HEK293 (cell line): ENCODE data around the gene CASP8AP2.
A peak's percentile ranks its signal among the peaks of the same experiment; 100 is the strongest.
"Not testable (repeated sequence)": the region's sequence is repeated elsewhere in the genome, so short reads cannot be mapped to it uniquely, and the experiment has no call there.

Experiments
- CTCF ChIA-PET: fragments of 350-600 bp; formaldehyde crosslinking; extraction: SDS; loops from one replicate; lab custom pipeline; 2021; ENCODE audit warnings: antibody characterized with exemption; lab: Yijun Ruan, JAX
- POLR2A ChIA-PET: fragments of 300-600 bp; formaldehyde crosslinking; extraction: SDS; loops from one replicate; lab custom pipeline; 2020; ENCODE audit warnings: antibody characterized with exemption, inconsistent platforms; lab: Yijun Ruan, JAX
- H3K27ac ChIP-seq: fragments of 200-500 bp; sonication (Bioruptor generic); 2 replicates; pipeline ENCODE4 v1.5.1; 2014; ENCODE audit warnings: low read depth, low read length, control low read depth, inconsistent platforms; ENCODE audit errors: extremely low read depth
- H3K36me3 ChIP-seq, 2 experiments: fragments of 200-500 bp in 1 of 2; sonication (Bioruptor generic) in 1 of 2; 1 replicate in 1 of 2; 2 replicates in 1 of 2; pipeline ENCODE4 v1.5.1; 2014 to 2017; ENCODE audit warnings: inconsistent platforms in 2 of 2, low read length in 2 of 2; ENCODE audit not compliant: control insufficient read depth in 2 of 2, insufficient read depth in 1 of 2
- H3K4me1 ChIP-seq: fragments of 200-500 bp; sonication (Bioruptor generic); 2 replicates; pipeline ENCODE4 v1.5.1; 2014; ENCODE audit warnings: mild to moderate bottlenecking, low read length, inconsistent platforms; ENCODE audit not compliant: control insufficient read depth, insufficient read depth
- H3K4me3 ChIP-seq: 2 replicates; pipeline ENCODE4 v1.5.1; 2011; ENCODE audit warnings: low read depth, mild to moderate bottlenecking, control low read depth, low read length, moderate library complexity
- H3K9me3 ChIP-seq: fragments of 200-500 bp; sonication (Bioruptor generic); 2 replicates; pipeline ENCODE4 v1.5.1; 2014; ENCODE audit warnings: low read depth, low read length, inconsistent platforms; ENCODE audit not compliant: control insufficient read depth, insufficient read depth
- HOXA7 ChIP-seq: sonication (generic); formaldehyde crosslinking; IDR thresholded peaks from 2 replicates; pipeline ENCODE4 v1.8.1; 2022; ENCODE audit warnings: missing genetic modification reagents, borderline replicate concordance
- MEIS1 ChIP-seq: sonication (generic); formaldehyde crosslinking; IDR thresholded peaks from 2 replicates; pipeline ENCODE4 v1.8.1; 2022; ENCODE audit warnings: missing genetic modification reagents, mild to moderate bottlenecking, borderline replicate concordance
- PBX3 ChIP-seq: sonication (generic); formaldehyde crosslinking; IDR thresholded peaks from 2 replicates; pipeline ENCODE4 v1.8.1; 2022; ENCODE audit warnings: mild to moderate bottlenecking, moderate library complexity, missing genetic modification reagents
- REST ChIP-seq: fragments of 450-650 bp; formaldehyde crosslinking; IDR thresholded peaks from 2 replicates; pipeline ENCODE4 v1.5.1; 2016; ENCODE audit warnings: missing biosample characterization, missing genetic modification characterization
- SP2 ChIP-seq: fragments of 450-650 bp; formaldehyde crosslinking; IDR thresholded peaks from 2 replicates; pipeline ENCODE4 v1.5.1; 2016; ENCODE audit warnings: missing biosample characterization, missing genetic modification characterization
- TRIM28 ChIP-seq: IDR thresholded peaks from 2 replicates; pipeline ENCODE4 v1.6.1; 2011; ENCODE audit warnings: low read length, control low read depth, borderline replicate concordance
- WT1 ChIP-seq: fragments of 450-650 bp; formaldehyde crosslinking; IDR thresholded peaks from 2 replicates; pipeline ENCODE4 v1.5.1; 2016; ENCODE audit warnings: missing biosample characterization, missing genetic modification characterization
- ZBTB7A ChIP-seq: fragments of 450-650 bp; formaldehyde crosslinking; IDR thresholded peaks from 2 replicates; pipeline ENCODE4 v1.5.1; 2016; ENCODE audit warnings: low read depth, missing biosample characterization, missing genetic modification characterization
- ZBTB8A ChIP-seq: fragments of 450-650 bp; formaldehyde crosslinking; IDR thresholded peaks from 2 replicates; pipeline ENCODE4 v1.5.1; 2016; ENCODE audit warnings: missing biosample characterization, missing genetic modification characterization
- ZNF211 ChIP-seq: fragments of 450-650 bp; formaldehyde crosslinking; IDR thresholded peaks from 2 replicates; pipeline ENCODE4 v1.5.1; 2016; ENCODE audit warnings: low read depth, missing biosample characterization, missing genetic modification characterization
- ZNF266 ChIP-seq: fragments of 450-650 bp; formaldehyde crosslinking; IDR thresholded peaks from 2 replicates; pipeline ENCODE4 v1.5.1; 2016; ENCODE audit warnings: missing biosample characterization, missing genetic modification characterization, low read depth
- ZNF274 ChIP-seq, 2 experiments: fragments of 200-500 bp in 1 of 2; fragments of 450-650 bp in 1 of 2; sonication (Bioruptor generic) in 1 of 2; formaldehyde crosslinking in 1 of 2; IDR thresholded peaks; 2 replicates each; pipeline versions ENCODE4 v1.5.1 to v1.6.1; 2014 to 2016; ENCODE audit warnings: borderline replicate concordance in 1 of 2, inconsistent platforms in 1 of 2, low read length in 1 of 2, missing biosample characterization in 1 of 2, missing genetic modification characterization in 1 of 2
- ZNF354C ChIP-seq: fragments of 450-650 bp; formaldehyde crosslinking; IDR thresholded peaks from 2 replicates; pipeline ENCODE4 v1.5.1; 2016; ENCODE audit warnings: missing biosample characterization, missing genetic modification characterization, low read depth, borderline replicate concordance
- ZNF426 ChIP-seq: fragments of 450-650 bp; formaldehyde crosslinking; IDR thresholded peaks from 2 replicates; pipeline ENCODE4 v1.5.1; 2017; ENCODE audit warnings: missing biosample characterization, missing genetic modification characterization, mild to moderate bottlenecking, inconsistent platforms, moderate library complexity
- ZNF433 ChIP-seq: fragments of 450-650 bp; formaldehyde crosslinking; IDR thresholded peaks from 2 replicates; pipeline ENCODE4 v1.5.1; 2016; ENCODE audit warnings: missing biosample characterization, missing genetic modification characterization, low read depth
- ZNF555 ChIP-seq: fragments of 450-650 bp; formaldehyde crosslinking; conservative IDR thresholded peaks from 2 replicates; pipeline ENCODE4 v1.5.1; 2017; ENCODE audit warnings: missing biosample characterization, mild to moderate bottlenecking, missing genetic modification characterization, inconsistent platforms
- ZNF654 ChIP-seq: fragments of 450-650 bp; formaldehyde crosslinking; IDR thresholded peaks from 2 replicates; pipeline ENCODE4 v1.5.1; 2016; ENCODE audit warnings: low read depth, missing biosample characterization, missing genetic modification characterization
- ZNF76 ChIP-seq: fragments of 450-650 bp; formaldehyde crosslinking; IDR thresholded peaks from 2 replicates; pipeline ENCODE4; 2016; ENCODE audit warnings: low read depth, missing biosample characterization, missing genetic modification characterization, borderline replicate concordance
- ZXDB ChIP-seq: fragments of 450-650 bp; formaldehyde crosslinking; IDR thresholded peaks from 2 replicates; pipeline ENCODE4 v1.5.1; 2016; ENCODE audit warnings: missing biosample characterization, missing genetic modification characterization
- TF ChIP-seq, protein P1 (sequence below): fragments of 450-650 bp; formaldehyde crosslinking; IDR thresholded peaks from 2 replicates; pipeline ENCODE4 v1.5.1; 2016; ENCODE audit warnings: missing biosample characterization, missing genetic modification characterization
- TF ChIP-seq, protein P2 (sequence below): fragments of 450-650 bp; formaldehyde crosslinking; IDR thresholded peaks from 2 replicates; pipeline ENCODE4 v1.5.0; 2017; ENCODE audit warnings: missing biosample characterization, missing genetic modification characterization, borderline replicate concordance

Gene CASP8AP2

DNA sequence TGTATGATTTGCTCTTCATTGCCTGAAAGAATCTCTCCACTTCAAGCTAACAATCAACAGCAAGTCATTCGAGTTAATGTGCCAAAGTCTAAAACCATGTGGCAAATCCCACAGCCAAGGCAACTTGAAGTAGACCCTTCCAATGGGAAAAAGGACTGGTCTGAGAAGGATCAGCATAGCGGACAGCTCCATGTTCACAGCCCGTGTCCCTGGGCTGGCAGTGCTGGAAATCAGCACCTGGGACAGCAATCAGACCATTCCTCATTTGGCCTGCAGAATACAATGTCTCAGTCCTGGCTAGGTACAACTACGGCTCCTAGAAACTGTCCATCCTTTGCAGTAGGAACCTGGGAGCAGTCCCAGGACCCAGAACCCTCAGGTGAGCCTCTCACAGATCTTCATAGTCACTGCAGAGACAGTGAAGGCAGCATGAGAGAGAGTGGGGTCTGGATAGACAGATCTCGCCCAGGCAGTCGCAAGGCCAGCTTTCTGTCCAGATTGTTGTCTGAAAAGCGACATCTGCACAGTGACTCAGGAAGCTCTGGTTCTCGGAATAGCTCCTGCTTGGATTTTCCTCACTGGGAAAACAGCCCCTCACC, 65.7 kb downstream of the CASP8AP2 start:
- Histone ChIP-seq H3K4me3 (no peak overlapping the region), H3K27ac (no peak overlapping the region), H3K9me3 (no peaks in the 10 kb centered on the region), H3K36me3 (no peaks in the 10 kb centered on the region), H3K4me1 (no peaks in the 10 kb centered on the region)
- TF ChIP-seq MEIS1 (CRISPR knock-in tag) = 0 out of 2 replicates have a peak, but pooled peaks have one; percentile 37
- TF ChIP-seq PBX3 (CRISPR knock-in tag) = peak; percentile 89; the same call in 1 of the 2 replicates
- peak; percentile 31; the same call in 1 of the 2 replicates for TF ChIP-seq TRIM28
- peak; percentile 71; the same call in 1 of the 2 replicates for TF ChIP-seq HOXA7 (CRISPR knock-in tag)
- peak; percentile 99 for TF ChIP-seq REST (tag by site-specific recombination)
- no peak for TF ChIP-seq ZNF211 (tag by site-specific recombination)
- no peak for TF ChIP-seq ZNF555 (tag by site-specific recombination)
- TF ChIP-seq WT1 = no peak
- no peak for TF ChIP-seq ZBTB7A
- TF ChIP-seq, protein P1, sequence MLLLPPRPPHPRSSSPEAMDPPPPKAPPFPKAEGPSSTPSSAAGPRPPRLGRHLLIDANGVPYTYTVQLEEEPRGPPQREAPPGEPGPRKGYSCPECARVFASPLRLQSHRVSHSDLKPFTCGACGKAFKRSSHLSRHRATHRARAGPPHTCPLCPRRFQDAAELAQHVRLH (tag by site-specific recombination) = no peak
- CTCF ChIA-PET = interaction anchor here (0.8 kb wide), 1 partner anchor 21 kb away, joined by 3 read pairs; no protein-coding TSS in a partner anchor
- POLR2A ChIA-PET = interaction anchor here (1.0 kb wide), 1 partner anchor 76 kb away, joined by 3 read pairs; the partner anchor contains the start of gene MDN1

- H3K27ac ChIP-seq, H3K4me1 ChIP-seq, H3K9me3 ChIP-seq, POLR2A ChIA-PET, CTCF ChIA-PET, H3K4me3 ChIP-seq, H3K36me3 ChIP-seq: not testable (repeated sequence)
Measured at GRCh38 chr6:89910001-89910901, 80.6 kb downstream of the CASP8AP2 start.

DNA sequence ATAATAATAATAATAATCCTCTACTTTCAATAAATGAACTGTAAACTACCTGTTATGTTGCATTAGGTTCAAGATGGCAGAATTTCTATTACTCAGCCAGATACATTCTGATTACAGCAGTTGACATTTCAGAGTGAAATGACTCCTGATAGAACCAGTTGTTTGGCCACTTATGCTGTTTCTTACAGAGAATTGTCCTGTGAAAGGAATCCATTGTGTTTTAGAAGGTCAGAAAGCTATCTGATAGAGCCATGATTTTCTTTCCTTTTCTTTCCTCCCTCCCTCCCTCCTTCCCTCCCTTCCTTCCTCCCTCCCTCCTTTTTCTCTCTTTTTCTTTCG, 81.2 kb downstream of the CASP8AP2 start:
- no peaks in the 10 kb centered on the region for H3K4me1 ChIP-seq
- H3K4me3 ChIP-seq = no peak overlapping the region
- ChIA-PET POLR2A (no interaction called here), CTCF (interaction anchor here (0.6 kb wide), 1 partner anchor 318 kb away, joined by 3 read pairs; no protein-coding TSS in a partner anchor)
- no peak overlapping the region for H3K27ac ChIP-seq
- no peak for TF ChIP-seq ZNF433 (tag by site-specific recombination)
- TF ChIP-seq ZNF654 (tag by site-specific recombination) = no peak
- TF ChIP-seq ZNF274 (IDR thresholded peaks at IDR 0.05; ENCODE audit: low read length) = no peak
- no peak for TF ChIP-seq ZNF274 (tag by site-specific recombination; IDR thresholded peaks at IDR 0.05; ENCODE audit: borderline replicate concordance)
- TF ChIP-seq SP2 (tag by site-specific recombination) = no peak
- no peak for TF ChIP-seq ZNF426 (tag by site-specific recombination)
- TF ChIP-seq, protein P2, sequence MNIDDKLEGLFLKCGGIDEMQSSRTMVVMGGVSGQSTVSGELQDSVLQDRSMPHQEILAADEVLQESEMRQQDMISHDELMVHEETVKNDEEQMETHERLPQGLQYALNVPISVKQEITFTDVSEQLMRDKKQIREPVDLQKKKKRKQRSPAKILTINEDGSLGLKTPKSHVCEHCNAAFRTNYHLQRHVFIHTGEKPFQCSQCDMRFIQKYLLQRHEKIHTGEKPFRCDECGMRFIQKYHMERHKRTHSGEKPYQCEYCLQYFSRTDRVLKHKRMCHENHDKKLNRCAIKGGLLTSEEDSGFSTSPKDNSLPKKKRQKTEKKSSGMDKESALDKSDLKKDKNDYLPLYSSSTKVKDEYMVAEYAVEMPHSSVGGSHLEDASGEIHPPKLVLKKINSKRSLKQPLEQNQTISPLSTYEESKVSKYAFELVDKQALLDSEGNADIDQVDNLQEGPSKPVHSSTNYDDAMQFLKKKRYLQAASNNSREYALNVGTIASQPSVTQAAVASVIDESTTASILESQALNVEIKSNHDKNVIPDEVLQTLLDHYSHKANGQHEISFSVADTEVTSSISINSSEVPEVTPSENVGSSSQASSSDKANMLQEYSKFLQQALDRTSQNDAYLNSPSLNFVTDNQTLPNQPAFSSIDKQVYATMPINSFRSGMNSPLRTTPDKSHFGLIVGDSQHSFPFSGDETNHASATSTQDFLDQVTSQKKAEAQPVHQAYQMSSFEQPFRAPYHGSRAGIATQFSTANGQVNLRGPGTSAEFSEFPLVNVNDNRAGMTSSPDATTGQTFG = no peak
- no peak for TF ChIP-seq ZBTB8A (tag by site-specific recombination)
- no peak for TF ChIP-seq ZNF76
- no peak for TF ChIP-seq ZXDB (tag by site-specific recombination)
- TF ChIP-seq ZNF266 = no peak
- no peak for TF ChIP-seq ZNF354C
- TF ChIP-seq, all 188 proteins: peak for 0
- no peaks in the 10 kb centered on the region for H3K36me3 ChIP-seq
- no peaks in the 10 kb centered on the region for H3K9me3 ChIP-seq
